ENCODE results near the gene PARL. TPM values are rescaled to one million over a fixed set of nuclear protein-coding genes. Genes with fewer than 3 reads are reported as not detected.

The PARL gene
- total RNA-seq, 2 donors from 2014 or later = 36.4 to 44.5 TPM

DNA sequence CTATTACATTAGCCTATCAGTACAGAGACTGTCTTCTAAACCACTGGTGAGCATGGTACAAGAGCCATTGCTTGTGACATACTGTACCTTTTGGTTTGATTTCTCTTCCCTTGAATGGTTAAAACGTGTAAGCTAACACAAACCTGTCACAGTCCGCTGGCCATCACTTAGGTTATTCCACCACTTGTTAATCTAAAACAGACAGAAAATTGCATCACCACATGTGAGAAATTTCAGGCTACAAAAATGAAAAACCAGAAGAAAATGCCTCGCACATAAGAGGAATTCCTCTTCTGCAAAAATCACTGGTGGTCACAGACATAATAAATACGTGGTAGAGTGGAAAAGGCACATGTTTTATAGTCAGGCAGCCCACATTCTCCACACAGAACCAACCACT, 22.1 kb downstream of the PARL start:
- no peaks in the 10 kb centered on the region for H3K27me3 ChIP-seq (replicated peaks; ENCODE audit: insufficient read depth)
- DNase-seq (ENCODE audit: low spot score) (no peak), ATAC-seq (ENCODE audit: insufficient number of reproducible peaks, low FRiP score, low read depth) (no peak)
- H3K27ac ChIP-seq = no peak overlapping the region
- H3K9me3 ChIP-seq = no peaks in the 10 kb centered on the region
- no peaks in the 10 kb centered on the region for H3K4me1 ChIP-seq (ENCODE audit: control insufficient read depth in 1 of 2, low read depth in 2 of 2)
- no peak overlapping the region for H3K4me3 ChIP-seq
- TF ChIP-seq, protein P1, sequence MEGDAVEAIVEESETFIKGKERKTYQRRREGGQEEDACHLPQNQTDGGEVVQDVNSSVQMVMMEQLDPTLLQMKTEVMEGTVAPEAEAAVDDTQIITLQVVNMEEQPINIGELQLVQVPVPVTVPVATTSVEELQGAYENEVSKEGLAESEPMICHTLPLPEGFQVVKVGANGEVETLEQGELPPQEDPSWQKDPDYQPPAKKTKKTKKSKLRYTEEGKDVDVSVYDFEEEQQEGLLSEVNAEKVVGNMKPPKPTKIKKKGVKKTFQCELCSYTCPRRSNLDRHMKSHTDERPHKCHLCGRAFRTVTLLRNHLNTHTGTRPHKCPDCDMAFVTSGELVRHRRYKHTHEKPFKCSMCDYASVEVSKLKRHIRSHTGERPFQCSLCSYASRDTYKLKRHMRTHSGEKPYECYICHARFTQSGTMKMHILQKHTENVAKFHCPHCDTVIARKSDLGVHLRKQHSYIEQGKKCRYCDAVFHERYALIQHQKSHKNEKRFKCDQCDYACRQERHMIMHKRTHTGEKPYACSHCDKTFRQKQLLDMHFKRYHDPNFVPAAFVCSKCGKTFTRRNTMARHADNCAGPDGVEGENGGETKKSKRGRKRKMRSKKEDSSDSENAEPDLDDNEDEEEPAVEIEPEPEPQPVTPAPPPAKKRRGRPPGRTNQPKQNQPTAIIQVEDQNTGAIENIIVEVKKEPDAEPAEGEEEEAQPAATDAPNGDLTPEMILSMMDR (IDR thresholded peaks at IDR 0.05) = no peak
- peaks cover 42% of the 10 kb centered on the region for H3K36me3 ChIP-seq

DNA sequence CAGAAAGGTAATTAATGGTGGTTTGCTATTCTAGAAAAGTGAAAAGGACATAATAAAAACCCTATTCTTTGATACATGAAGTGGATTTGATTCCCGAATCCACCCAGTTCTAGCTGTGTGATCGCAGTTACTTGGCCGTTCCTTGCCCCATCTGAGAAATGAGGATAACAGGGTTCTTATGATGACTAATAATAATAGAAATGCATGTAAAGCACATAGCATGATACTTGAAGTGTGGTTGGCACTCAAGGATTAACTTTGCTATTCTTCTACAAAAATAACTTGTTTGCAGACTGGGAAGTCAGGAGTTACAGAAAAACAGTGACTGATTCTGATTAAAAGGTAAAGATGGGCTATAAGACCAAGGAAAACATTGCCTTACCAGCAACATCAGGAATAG, 26.8 kb downstream of the PARL start:
- Histone ChIP-seq H3K27ac (no peak overlapping the region), H3K27me3 (replicated peaks; ENCODE audit: insufficient read depth) (no peaks in the 10 kb centered on the region), H3K4me1 (ENCODE audit: control insufficient read depth in 1 of 2, low read depth in 2 of 2) (no peaks in the 10 kb centered on the region), H3K36me3 (peaks cover 27% of the 10 kb centered on the region), H3K4me3 (no peak overlapping the region), H3K9me3 (no peaks in the 10 kb centered on the region)
- TF ChIP-seq, protein P1 (IDR thresholded peaks at IDR 0.05) = no peak
- DNase-seq (ENCODE audit: low spot score) (no peak), ATAC-seq (ENCODE audit: insufficient number of reproducible peaks, low FRiP score, low read depth) (no peak)

DNA sequence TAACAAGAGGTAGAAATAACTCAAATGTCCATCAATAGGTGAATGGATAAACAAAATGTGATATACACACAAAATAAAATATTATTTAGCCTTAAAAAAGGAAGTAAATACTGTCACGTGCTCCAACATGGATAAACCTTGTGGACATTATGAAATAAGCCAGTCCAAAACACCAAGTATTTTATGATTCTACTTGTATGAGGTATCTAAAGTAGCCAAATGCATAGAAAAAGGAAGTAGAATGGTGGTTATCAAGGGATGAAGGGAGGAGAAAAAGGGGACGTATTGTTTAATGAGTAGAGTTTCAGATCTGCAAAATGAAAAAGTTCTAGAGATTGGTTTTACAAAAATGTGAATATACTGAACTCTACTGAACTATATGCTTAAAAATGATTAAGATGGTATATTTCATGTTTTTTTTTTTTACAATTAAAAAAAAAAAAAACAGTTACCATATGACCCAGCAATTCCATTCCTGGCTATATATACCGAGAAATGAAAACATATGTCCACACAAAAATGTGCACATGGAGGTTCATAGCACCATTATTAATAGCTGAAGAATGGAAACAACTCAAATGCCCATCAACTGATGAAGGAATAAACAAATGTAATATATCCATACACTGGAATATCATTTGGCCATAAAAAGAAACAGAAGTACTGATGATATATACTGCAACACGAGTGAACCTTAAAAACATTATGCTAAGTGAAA, 30.2 kb downstream of the PARL start:
- Histone ChIP-seq H3K4me3 (no peak overlapping the region), H3K27ac (no peak overlapping the region), H3K4me1 (ENCODE audit: control insufficient read depth in 1 of 2, low read depth in 2 of 2) (no peaks in the 10 kb centered on the region), H3K36me3 (peaks cover 8% of the 10 kb centered on the region), H3K9me3 (no peaks in the 10 kb centered on the region), H3K27me3 (replicated peaks; ENCODE audit: insufficient read depth) (no peaks in the 10 kb centered on the region)
- TF ChIP-seq, protein P1 (IDR thresholded peaks at IDR 0.05) = no peak
- DNase-seq (ENCODE audit: low spot score) (no peak), ATAC-seq (ENCODE audit: insufficient number of reproducible peaks, low FRiP score, low read depth) (no peak)

DNA sequence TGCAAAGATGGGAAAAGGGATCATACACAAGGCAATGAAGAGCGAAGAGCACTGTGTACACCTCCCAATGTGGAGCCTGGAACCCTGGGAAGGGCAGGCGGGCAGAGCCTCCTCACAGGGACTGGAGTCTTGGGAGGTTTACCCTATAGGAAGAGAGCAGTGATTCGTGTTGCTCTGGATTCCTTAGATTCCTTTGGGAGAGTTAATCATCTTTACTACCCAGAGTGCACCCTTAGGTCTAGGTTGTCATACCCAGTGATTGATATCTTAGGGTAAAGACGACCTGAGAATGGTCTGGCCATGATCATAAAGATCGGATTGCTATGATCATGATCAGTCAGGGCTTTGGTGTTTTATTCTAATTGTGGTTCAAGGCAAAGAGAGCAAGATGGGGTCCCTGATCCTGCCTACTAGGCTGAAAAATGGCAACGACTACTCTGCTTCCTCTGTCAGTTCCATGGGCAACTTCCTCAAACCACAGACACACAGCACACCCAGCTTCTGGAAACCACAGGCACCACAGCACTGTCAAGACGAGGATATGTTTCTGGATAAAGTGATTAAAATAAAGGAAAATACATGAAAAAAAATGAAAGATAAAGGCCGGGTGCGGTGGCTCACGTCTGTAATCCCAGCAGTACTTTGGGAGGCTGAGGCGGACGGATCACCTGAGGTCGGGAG, 38.9 kb downstream of the PARL start:
- Histone ChIP-seq H3K4me3 (no peak overlapping the region), H3K27ac (no peak overlapping the region), H3K4me1 (ENCODE audit: control insufficient read depth in 1 of 2, low read depth in 2 of 2) (no peaks in the 10 kb centered on the region), H3K36me3 (peaks cover 34% of the 10 kb centered on the region), H3K27me3 (replicated peaks; ENCODE audit: insufficient read depth) (no peaks in the 10 kb centered on the region), H3K9me3 (no peaks in the 10 kb centered on the region)
- TF ChIP-seq, protein P1 (IDR thresholded peaks at IDR 0.05) = no peak
- DNase-seq (ENCODE audit: low spot score) (no peak), ATAC-seq (ENCODE audit: insufficient number of reproducible peaks, low FRiP score, low read depth) (no peak)

DNA sequence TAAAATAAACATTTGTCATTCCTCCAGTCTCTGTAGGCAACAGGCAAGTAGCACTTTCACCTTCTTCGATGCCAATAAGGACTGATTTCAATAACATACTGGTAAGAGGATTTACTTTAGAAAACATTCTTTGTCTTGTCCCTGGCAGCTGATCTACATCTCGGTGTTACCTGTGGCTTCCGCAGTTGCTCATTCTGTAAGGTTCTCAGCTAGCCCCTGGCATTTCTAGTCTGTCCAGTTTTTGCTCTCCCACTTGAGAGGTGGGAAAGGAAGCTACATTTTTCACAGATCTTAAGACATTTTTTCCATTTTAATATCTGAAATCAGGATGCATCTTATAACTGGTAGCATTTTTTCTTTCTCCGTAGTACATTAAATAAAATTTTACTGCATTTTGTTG, 39.6 kb downstream of the PARL start:
- DNase-seq (ENCODE audit: low spot score) (no peak), ATAC-seq (ENCODE audit: insufficient number of reproducible peaks, low FRiP score, low read depth) (no peak)
- H3K9me3 ChIP-seq = no peaks in the 10 kb centered on the region
- TF ChIP-seq, protein P1 (IDR thresholded peaks at IDR 0.05) = no peak
- H3K4me1 ChIP-seq (ENCODE audit: control insufficient read depth in 1 of 2, low read depth in 2 of 2) = no peaks in the 10 kb centered on the region
- no peaks in the 10 kb centered on the region for H3K27me3 ChIP-seq (replicated peaks; ENCODE audit: insufficient read depth)
- no peak overlapping the region for H3K4me3 ChIP-seq
- H3K27ac ChIP-seq = no peak overlapping the region
- H3K36me3 ChIP-seq = peaks cover 37% of the 10 kb centered on the region
